ENCODE results near the gene MYRFL.

Gene MYRFL

GRCh38 chr12:69900720-69901131, 75.7 kb downstream of the MYRFL start:
- peak; percentile 6 for DNase-seq

GRCh38 chr12:69901221-69901905, 76.3 kb downstream of the MYRFL start:
- DNase-seq, result no peak

GRCh38 chr12:69903548-69903947, 78.5 kb downstream of the MYRFL start:
- DNase-seq, result no peak

GRCh38 chr12:69904777-69905176, 79.8 kb downstream of the MYRFL start:
- no peak for DNase-seq

GRCh38 chr12:69905801-69906200, 80.8 kb downstream of the MYRFL start:
- no peak for DNase-seq

- DNase-seq, result no peak
Measured at GRCh38 chr12:69906411-69907216, 81.6 kb downstream of the MYRFL start.

- DNase-seq, result no peak
Measured at GRCh38 chr12:69908203-69908602, 83.2 kb downstream of the MYRFL start.

GRCh38 chr12:69910694-69911093, 85.7 kb downstream of the MYRFL start:
- DNase-seq, result no peak

- no peak for DNase-seq
Measured at GRCh38 chr12:69913526-69913925, 88.5 kb downstream of the MYRFL start.

- DNase-seq, result no peak
Measured at GRCh38 chr12:69915964-69916363, 90.9 kb downstream of the MYRFL start.

GRCh38 chr12:69916544-69917235, 91.7 kb downstream of the MYRFL start:
- DNase-seq, result no peak

- no peak for DNase-seq
Measured at GRCh38 chr12:69918287-69918686, 93.3 kb downstream of the MYRFL start.

GRCh38 chr12:69919495-69919894, 94.5 kb downstream of the MYRFL start:
- no peak for DNase-seq

GRCh38 chr12:69921831-69922230, 96.8 kb downstream of the MYRFL start:
- no peak for DNase-seq

GRCh38 chr12:69922999-69923398, 98.0 kb downstream of the MYRFL start:
- DNase-seq, result no peak

- DNase-seq, result no peak
Measured at GRCh38 chr12:69925291-69925690, 100.3 kb downstream of the MYRFL start.

- DNase-seq, result no peak
Measured at GRCh38 chr12:69927164-69927563, 102.1 kb downstream of the MYRFL start.

- no peak for DNase-seq
Measured at GRCh38 chr12:69929125-69929524, 104.1 kb downstream of the MYRFL start.

GRCh38 chr12:69929531-69929930, 104.5 kb downstream of the MYRFL start:
- DNase-seq, result no peak

- DNase-seq, result no peak
Measured at GRCh38 chr12:69931569-69931968, 106.5 kb downstream of the MYRFL start.

GRCh38 chr12:69932154-69932553, 107.1 kb downstream of the MYRFL start:
- DNase-seq, result no peak

GRCh38 chr12:69932676-69933552, 107.9 kb downstream of the MYRFL start:
- DNase-seq, result no peak

GRCh38 chr12:69934011-69934410, 109.0 kb downstream of the MYRFL start:
- DNase-seq, result no peak

Data from GF-D8 (cell line).